Adrenal gland (tissue), 12 donors: ENCODE results near the gene ZDHHC14. TPM values are rescaled to one million over a fixed set of nuclear protein-coding genes. Genes with fewer than 3 reads are reported as not detected.

Experiments
- DNase-seq, 7 donors: peaks; one replicate each; pipeline ENCODE4 v3.0.0-alpha.2; 2019 to 2020
- H3K27ac ChIP-seq, 5 donors: fragments of 200-600 bp; sonication (generic) in 4 of 5; 1 replicate in 3 of 5; 2 replicates in 2 of 5; pipeline versions ENCODE4 v1.5.1 to v1.8.0; 2016 to 2020; ENCODE audit warnings: mild to moderate bottlenecking in 1 of 5
- H3K27me3 ChIP-seq: fragments of 200-600 bp; 2 replicates; pipeline ENCODE4 v1.8.0; 2021
- H3K36me3 ChIP-seq, 2 donors: fragments of 200-600 bp; replicated peaks in 1 of 2; 1 replicate in 1 of 2; 2 replicates in 1 of 2; pipeline versions ENCODE4 v1.5.1 to v1.8.0; 2018 to 2022
- H3K4me1 ChIP-seq, 2 donors: fragments of 200-600 bp; replicated peaks in 1 of 2; 1 replicate in 1 of 2; 2 replicates in 1 of 2; pipeline versions ENCODE4 v1.5.1 to v1.8.0; 2018 to 2021
- H3K4me3 ChIP-seq, 4 donors: fragments of 200-600 bp; sonication (generic) in 3 of 4; one replicate each; pipeline ENCODE4 v1.5.1; 2016 to 2018
- H3K9me3 ChIP-seq, 3 donors: fragments of 200-600 bp; sonication (generic) in 1 of 3; replicated peaks in 1 of 3; 1 replicate in 2 of 3; 2 replicates in 1 of 3; pipeline versions ENCODE4 v1.5.1 to v1.8.0; 2016 to 2021
- POLR2A ChIP-seq, 2 donors: fragments of 450-650 bp; IDR thresholded peaks; one replicate each; pipeline ENCODE4 v1.6.1; 2017; ENCODE audit warnings: antibody characterized with exemption in 2 of 2, mild to moderate bottlenecking in 2 of 2, moderate library complexity in 1 of 2
- WGBS, 4 donors: extraction: QIAGEN DNeasy Blood & Tissue Kit in 2 of 4; methylation state at CpG; one replicate each; pipeline versions ENCODE4 v1.1.5 to v1.1.7; 2013 to 2017; 5-methylcytosine and 5-hydroxymethylcytosine counted together
- intact Hi-C, 2 donors: fragments of 100-400 bp; cut with DNase I; formaldehyde crosslinking; loops; one replicate each; pipeline versions ENCODE4 v1.14.1 to v1.15.0; 2022 to 2023
- polyA plus RNA-seq, 3 donors: library from polyadenylated mRNA; stranded (reverse); fragments of 200-250 nt in 2 of 3; fragments of 350-450 nt in 1 of 3; fragmentation: Illumina TruSeq in 1 of 3; extraction: RNeasy Lipid Tissue Mini Kit (QIAGEN cat#74804) in 1 of 3; gene quantifications; one replicate each; pipeline ENCODE4 v1.2.3, GENCODE V29; 2013 to 2014
- total RNA-seq, 9 donors: library from RNA; depleted of rRNA in 4 of 9; stranded (reverse); fragments of >200 nt in 4 of 9; fragments of 120-200 nt in 1 of 9; fragmentation: NEBNext Ultra II Directional in 1 of 9; extraction: Animal tissue kit (Norgen Biotek cat#: 25700) in 1 of 9; gene quantifications; one replicate each; pipeline versions ENCODE4 v1.1.0 to v1.2.4, GENCODE V29; 2013 to 2023
- TF ChIP-seq, protein P1 (sequence below), 6 experiments: fragments of 450-650 bp in 4 of 6; fragments of 200-600 bp in 2 of 6; sonication (generic) in 1 of 6; IDR thresholded peaks; 1 replicate in 5 of 6; 2 replicates in 1 of 6; pipeline versions ENCODE4 v1.5.1 to v1.8.0; 2016 to 2021; ENCODE audit warnings: antibody characterized with exemption in 6 of 6, mild to moderate bottlenecking in 2 of 6, moderate library complexity in 1 of 6
- donor health status: healthy with polysubstance abuse.
- donor health status: Bipolar disorder and iron deficiency.
- donor health status: DM: yes; HTN: yes; CAD: no.
- donor health status: DM: no; HTN: no; CAD: no.
- donor health status: DM: no; HTN: no; CAD: no.
- donor health status: DM: yes; HTN: yes; CAD: no.

The ZDHHC14 gene
- total and polyA plus RNA-seq, 12 donors: 3.8 to 14.3 (median 8.8) TPM

DNA sequence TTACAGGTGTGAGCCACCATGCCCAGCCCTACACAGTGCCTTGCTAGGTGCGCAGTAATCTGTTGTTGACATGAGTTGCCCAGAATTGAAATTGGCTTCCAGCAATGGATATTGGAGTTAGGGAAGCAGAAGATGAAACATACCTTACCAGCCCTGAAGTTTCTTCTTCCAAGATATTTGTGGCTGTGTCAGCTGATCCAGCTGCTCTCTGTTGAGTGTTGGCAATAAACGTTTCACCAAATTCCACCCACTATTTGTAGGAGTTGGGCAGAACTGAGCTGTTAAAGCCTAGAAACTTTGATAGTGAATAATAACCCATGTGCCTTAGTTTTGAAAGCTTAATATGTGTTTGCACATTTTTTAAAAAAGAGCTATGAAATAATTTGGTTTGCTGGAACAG lies 223.8 kb downstream of the ZDHHC14 start:
- H3K4me1 ChIP-seq: no peaks in the 10 kb centered on the region
- intact Hi-C loops: loop anchor here in 1 of 2 donors (10.0 kb wide), 2 partner anchors 50 to 290 kb away; no protein-coding TSS in a partner anchor
- no peaks in the 10 kb centered on the region for H3K36me3 ChIP-seq
- 13 to 64% (median 61%) methylated on average over 1 to 2 of the region's 2 CpGs for WGBS, 4 donors
- H3K27ac ChIP-seq: no peak overlapping the region
- DNase-seq: no peak
- H3K9me3 ChIP-seq: no peaks in the 10 kb centered on the region
- H3K4me3 ChIP-seq: no peak overlapping the region
- no peaks in the 10 kb centered on the region for H3K27me3 ChIP-seq
- TF ChIP-seq, protein P1, sequence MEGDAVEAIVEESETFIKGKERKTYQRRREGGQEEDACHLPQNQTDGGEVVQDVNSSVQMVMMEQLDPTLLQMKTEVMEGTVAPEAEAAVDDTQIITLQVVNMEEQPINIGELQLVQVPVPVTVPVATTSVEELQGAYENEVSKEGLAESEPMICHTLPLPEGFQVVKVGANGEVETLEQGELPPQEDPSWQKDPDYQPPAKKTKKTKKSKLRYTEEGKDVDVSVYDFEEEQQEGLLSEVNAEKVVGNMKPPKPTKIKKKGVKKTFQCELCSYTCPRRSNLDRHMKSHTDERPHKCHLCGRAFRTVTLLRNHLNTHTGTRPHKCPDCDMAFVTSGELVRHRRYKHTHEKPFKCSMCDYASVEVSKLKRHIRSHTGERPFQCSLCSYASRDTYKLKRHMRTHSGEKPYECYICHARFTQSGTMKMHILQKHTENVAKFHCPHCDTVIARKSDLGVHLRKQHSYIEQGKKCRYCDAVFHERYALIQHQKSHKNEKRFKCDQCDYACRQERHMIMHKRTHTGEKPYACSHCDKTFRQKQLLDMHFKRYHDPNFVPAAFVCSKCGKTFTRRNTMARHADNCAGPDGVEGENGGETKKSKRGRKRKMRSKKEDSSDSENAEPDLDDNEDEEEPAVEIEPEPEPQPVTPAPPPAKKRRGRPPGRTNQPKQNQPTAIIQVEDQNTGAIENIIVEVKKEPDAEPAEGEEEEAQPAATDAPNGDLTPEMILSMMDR (IDR thresholded peaks at IDR 0.05): no peak
- no peak for TF ChIP-seq POLR2A (IDR thresholded peaks at IDR 0.05)

DNA sequence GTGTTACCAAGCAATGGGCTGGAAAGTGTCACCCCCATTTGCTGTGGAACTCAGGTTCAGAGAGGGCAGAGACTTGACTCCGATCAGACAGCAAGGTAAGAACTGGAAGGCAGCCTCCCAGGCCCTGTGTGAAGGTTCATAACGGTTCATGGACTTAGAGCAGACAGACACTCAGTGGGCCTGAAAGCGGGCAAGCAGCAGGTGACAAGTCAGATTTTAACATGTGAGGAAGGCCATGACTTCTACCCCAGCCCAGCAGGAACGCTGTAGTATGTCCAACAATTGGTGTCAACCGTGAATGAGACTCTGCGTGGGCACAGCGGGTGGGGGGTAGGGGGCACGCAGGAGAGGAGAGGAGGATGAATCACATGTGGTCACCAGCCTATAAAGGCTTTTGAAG lies 224.5 kb downstream of the ZDHHC14 start:
- TF ChIP-seq POLR2A (IDR thresholded peaks at IDR 0.05): no peak
- TF ChIP-seq, protein P1 (IDR thresholded peaks at IDR 0.05): no peak
- Histone ChIP-seq H3K36me3 (no peaks in the 10 kb centered on the region), H3K9me3 (no peaks in the 10 kb centered on the region), H3K27ac (no peak overlapping the region), H3K4me3 (no peak overlapping the region), H3K4me1 (no peaks in the 10 kb centered on the region), H3K27me3 (no peaks in the 10 kb centered on the region)
- no peak for DNase-seq
- intact Hi-C loops: loop anchor here in 1 of 2 donors (10.0 kb wide), 2 partner anchors 49 to 291 kb away; no protein-coding TSS in a partner anchor
- whole genome bisulfite sequencing, 4 donors: 91 to 94% (median 92%) methylated on average over 8 of the region's 8 CpGs

DNA sequence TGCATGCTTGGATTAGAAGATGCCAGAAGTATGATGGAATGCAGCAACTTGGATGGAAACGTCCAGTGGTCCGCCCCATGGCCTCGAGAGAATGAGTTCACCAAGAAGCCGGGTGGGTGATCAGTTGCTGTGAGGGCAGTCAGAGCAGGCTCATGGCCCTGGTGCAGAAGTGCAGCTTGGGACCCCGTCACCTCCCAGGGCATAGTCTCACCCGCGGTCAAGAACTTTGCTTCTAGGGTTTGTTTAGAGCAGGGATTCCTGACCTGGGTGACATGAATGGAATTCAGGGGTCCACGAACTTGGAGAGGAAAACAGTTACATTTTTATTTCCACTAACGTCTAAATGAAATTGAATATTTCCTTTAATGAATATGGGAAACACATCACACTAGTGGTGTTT lies 225.5 kb downstream of the ZDHHC14 start:
- TF ChIP-seq, protein P1 (IDR thresholded peaks at IDR 0.05): no peak
- TF ChIP-seq POLR2A (IDR thresholded peaks at IDR 0.05): no peak
- DNase-seq: peak in 1 of 7 donors; percentile 19

DNA sequence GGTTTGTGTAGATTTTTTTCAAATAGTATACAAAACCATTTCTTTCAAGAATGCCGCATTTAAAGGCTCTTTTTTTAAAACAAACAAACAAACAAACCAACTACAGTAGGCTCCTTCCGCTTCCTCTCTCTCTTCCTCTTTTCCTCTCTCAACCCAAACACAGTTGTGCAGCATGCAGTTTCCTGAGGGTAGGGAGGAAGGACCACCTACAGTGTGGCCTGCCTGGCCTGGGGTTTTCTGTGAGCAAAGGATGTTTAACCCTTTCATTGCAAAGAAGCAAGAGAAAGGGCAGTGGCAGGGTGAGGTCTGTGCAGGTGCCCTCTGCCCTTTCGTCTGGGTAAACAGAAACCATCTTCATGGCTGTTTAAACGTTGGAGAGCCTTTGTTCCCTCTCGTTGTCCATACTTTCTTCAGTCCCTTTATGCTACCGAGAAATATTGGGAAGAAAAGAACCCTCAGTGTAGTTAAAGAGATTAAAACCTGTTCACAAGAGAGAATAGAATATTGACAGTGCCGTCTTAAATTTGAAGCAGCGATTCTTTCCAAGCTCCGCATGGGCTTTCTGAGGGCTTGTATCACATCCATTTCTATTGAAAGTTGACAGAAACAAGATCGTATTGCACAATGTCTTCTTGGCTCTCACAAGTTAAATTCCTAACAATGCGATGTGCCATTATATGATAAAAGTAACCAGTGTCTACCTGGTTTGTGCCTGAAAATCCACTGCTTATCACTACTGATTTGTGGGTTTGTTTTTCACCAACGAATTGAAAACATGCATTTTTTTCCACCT lies 226.5 kb downstream of the ZDHHC14 start:
- WGBS, 4 donors: 71 to 83% (median 76%) methylated on average over 12 of the region's 12 CpGs
- no peak overlapping the region for H3K27ac ChIP-seq
- TF ChIP-seq, protein P1 (IDR thresholded peaks at IDR 0.05): no peak
- TF ChIP-seq POLR2A (IDR thresholded peaks at IDR 0.05): no peak

More for the DNA sequence above, 225.5 kb downstream of the ZDHHC14 start:
- intact Hi-C loops: loop anchor here in 1 of 2 donors (10.0 kb wide), 2 partner anchors 48 to 292 kb away; no protein-coding TSS in a partner anchor
- H3K36me3 ChIP-seq: no peaks in the 10 kb centered on the region
- H3K4me3 ChIP-seq: no peak overlapping the region
- 68 to 81% (median 75%) methylated on average over 9 of the region's 9 CpGs for WGBS, 4 donors
- no peaks in the 10 kb centered on the region for H3K27me3 ChIP-seq
- H3K4me1 ChIP-seq: no peaks in the 10 kb centered on the region
- H3K27ac ChIP-seq: no peak overlapping the region
- no peaks in the 10 kb centered on the region for H3K9me3 ChIP-seq

More for the DNA sequence above, 226.5 kb downstream of the ZDHHC14 start:
- no peaks in the 10 kb centered on the region for H3K36me3 ChIP-seq
- H3K4me3 ChIP-seq: no peak overlapping the region
- H3K9me3 ChIP-seq: no peaks in the 10 kb centered on the region
- intact Hi-C loops: loop anchor here in 1 of 2 donors (10.0 kb wide), 2 partner anchors 47 to 293 kb away; no protein-coding TSS in a partner anchor
- no peaks in the 10 kb centered on the region for H3K27me3 ChIP-seq
- no peak for DNase-seq
- no peaks in the 10 kb centered on the region for H3K4me1 ChIP-seq
